COLO829 (cell line): ENCODE data around the gene IGIP.

Source experiments
- DNase-seq: peaks from one replicate; pipeline ENCODE4 v3.0.0; 2012; ENCODE audit warnings: low spot score

The IGIP gene

DNA sequence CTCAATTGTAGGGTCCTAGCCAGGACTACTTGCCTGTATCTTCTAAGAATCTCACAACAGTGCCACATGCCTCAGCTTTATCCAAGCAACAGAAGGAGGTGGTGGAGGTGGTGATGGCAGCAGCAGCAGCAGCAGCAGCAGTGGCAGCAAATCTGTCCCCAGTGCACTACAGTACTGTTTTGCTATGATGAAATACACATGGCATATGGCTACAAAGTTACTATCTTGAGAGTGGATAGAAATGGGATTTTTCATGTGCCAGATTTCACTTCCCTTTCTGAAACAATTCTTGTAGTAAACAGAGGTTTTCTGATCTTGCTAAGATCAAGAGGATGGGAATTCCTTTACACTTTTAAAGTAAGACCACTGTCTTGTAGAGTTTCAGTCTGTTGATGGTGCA, 41.2 kb downstream of the IGIP start:
- no peak for DNase-seq

DNA sequence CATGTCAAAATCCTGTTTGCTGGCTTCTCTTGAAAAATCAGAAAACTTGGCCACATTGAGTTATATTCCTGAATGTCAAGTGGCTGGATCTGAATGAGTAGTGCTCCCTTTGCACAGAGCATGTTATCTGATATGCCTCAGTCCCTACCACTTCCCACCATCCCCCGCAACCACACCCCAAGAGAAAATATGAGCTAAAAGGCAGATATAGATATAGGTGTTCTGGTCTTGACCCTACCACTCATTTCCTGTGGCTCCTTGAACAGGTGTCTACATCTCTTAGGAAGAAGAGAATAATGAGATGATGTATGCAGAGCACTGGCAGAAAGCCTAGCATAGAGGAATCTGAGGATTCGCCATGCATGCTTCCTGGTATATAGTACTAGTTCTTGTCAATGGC, 42.6 kb downstream of the IGIP start:
- DNase-seq = no peak

DNA sequence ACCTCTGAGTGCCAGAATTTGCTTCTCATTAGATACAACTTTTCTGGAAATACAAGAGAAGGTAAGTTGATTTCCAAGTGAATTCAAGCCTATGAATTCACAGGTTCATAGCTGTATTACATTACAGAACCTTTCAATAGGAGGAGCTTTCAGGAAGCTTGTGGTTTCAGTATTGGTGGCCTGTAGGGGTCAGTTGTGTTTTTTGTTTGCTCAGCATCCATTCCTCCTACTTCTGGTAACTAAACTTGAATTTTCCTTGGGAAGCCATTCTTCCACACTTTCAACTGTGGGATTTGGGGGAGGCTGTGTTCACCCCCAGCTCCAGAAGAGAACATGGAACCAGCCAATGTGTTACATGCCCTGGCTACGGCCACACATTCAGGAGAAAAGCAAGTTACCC, 43.7 kb downstream of the IGIP start:
- no peak for DNase-seq

DNA sequence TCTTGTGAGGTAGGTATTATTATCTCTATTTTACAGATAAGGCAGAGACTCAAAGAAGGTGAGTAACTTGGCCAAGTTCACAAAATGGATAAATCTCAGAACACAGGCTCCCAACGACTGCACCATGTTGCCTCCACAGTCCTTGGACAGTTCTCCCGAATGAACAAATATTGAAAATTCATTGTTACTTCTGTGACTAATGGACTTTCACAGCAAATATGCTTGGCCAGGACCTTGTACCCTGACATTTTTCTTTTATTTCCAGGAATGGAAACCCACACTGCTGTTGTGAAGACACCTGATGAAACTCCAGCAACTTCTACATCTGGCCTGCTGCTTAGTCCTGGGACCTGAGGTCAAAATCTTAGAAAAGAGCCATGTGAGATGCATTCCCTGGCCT, 46.7 kb downstream of the IGIP start:
- no peak for DNase-seq

DNA sequence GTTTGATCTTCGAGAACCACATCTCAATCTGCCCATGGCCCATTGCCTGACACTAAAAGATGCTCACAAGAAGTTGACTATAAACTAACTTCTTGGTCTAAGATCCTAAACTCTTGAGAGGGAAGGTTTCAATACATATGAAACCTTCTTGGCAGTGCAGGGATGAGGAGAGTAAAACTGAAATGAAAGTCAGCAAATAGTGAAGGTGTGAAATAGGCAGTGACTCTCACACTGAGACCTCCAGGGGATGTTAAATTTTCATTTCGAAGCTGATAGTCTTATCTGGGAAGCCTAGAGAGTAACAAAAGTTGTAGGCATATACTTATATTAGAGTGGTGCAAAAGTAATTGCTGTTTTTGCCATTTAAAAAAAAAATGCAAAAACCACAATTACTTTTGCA, 48.3 kb downstream of the IGIP start:
- no peak for DNase-seq

DNA sequence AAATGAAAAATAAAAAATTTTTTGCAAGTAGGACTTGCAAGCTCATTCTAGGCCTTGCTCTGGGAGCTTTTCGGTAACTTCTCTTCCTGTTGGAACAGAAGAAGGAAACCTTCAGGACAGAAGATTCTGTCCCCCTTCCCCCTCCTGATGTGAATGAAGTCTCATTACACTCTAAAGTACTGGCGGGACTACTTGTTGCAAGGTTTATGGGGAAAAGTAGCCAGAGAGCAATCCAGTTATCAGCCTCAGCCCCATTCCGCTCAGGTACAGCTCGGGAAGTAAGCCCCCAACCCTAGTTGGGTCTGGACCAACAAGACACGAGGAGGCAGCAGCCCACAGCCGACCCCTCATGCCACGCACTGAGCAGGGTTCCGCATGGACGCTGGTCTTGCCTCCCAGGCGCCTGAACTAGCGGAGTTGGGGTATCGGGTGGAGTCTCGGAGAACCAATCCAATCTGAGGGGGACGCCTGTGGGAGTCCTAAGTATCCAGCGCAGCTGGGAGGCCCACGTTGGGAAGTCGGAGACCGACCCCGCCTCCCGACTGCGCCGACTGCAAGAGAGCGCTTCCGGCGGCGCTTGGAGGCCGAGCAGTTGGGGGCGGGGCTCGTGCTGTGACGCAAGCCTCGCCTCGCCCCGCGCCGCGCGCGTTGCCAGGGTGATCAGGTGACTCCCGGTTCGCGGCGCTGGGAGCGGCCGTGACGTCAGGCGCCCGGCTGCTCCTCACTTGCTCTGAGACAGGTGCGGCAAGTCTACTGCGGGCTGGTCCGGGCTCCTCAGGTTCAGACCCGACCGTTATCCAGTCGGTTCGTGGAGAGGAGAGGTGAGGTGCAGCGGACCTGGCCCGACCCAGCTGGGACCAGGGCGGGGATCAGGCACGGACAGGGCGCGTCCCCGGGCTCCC, 49.0 kb downstream of the IGIP start, which contains the start of gene CYSTM1:
Gene CYSTM1, plus strand, starts transcription at position 724 of the 902 bp plus-strand sequence. CDS start 19,278 bp downstream, outside the sequence.
- DNase-seq = peak; percentile 83

DNA sequence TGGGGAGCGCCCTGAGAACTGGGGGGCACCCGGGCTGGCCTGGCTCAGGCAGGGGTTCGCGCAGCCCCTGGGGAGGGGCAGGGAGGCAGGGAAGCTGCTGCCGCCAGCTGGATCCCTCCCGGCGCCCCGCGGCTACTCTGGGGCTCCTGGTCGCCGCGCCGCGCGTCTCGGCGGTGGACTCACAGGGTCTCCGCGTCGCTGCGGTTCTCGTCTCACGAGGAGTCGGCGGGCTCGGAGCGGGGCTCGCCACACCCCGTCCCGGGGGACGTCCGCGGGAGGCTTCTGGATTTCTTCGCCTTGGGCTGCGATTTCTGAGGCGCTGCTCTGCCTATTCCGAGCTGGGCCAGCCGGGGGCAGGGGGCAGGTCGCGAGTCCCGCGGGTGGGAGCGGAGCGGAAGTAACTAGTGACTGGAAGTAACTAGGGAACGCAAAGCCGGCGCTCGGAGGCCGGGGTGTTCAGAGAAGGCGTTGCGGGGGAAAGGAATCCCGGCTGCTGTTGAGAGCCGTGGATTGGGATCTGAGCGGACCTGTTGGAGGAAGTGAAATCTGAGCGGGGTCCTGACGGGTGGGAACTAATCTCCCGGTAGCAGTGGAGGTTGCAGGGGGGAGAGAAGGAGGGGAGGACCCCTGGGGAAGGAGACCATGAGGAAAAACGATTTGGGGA, 49.8 kb downstream of the IGIP start:
- DNase-seq = peak; percentile 32

DNA sequence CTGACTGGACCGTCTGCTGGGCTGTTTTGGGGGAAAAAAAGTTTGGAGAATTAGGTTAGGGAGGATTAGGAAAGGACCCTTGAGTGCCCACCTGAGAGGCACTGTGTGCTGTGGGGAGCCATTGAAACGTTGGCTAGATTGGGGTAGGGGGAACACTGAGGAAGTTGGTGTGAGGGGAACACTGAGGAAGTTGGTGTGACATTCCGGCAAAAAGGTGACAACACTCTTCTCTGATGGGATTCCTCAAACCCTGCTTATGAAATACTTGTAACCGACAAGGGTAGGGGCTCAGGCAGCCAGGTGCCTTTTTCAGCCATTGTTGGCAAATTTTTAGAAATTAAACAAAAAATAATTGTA, 50.3 kb downstream of the IGIP start:
- no peak for DNase-seq

DNA sequence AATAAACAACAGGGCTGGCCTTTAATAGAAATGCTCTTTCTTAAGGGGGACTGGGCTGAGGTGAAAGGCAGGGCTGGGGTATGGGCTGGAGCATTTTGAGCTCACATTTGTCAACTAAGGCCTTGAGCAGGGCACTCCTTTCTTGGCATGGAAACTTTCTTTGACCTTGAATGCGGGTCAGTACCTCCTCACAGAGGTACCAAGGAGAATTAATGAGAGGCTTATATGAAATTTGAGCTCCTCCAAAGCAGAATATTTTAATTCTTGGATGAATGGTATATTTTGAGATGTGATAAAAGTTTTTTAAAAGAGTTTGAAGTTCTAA, 52.3 kb downstream of the IGIP start:
- no peak for DNase-seq

DNA sequence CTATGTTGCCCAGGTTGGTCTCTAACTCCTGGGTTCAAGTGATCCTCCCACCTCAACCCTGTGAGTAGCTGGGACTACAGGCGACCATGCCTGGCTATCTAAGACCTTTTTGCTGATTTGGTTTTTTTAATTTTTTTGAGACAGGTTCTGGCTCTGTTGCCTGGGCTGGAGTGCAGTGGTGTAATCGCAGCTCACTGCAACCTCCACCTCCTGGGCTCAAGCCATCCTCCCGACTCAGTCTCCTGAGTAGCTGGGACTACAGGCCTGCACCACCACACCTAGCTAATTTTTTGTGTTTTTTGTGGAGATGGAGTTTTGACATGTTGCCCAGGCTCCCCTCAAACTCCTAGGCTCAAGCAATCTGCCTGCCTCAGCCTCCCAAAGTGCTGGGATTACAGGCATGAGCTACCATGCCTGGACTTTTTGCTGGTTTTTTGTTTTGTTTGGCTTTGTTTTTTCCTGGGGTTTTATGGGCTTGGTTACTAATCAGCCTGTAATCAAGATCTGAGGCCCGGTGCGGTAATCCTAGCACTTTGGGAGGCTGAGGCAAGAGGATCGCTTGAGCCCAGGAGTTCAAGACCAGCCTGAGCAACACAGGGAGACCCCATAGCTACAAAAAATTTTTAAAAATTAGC, 52.9 kb downstream of the IGIP start:
- no peak for DNase-seq
